BJ (cell line): ENCODE results near the gene ZNF841. TPM values are rescaled to one million over a fixed set of nuclear protein-coding genes. Genes with fewer than 3 reads are reported as not detected.

Source experiments
- CTCF ChIA-PET: fragments of 350-600 bp; formaldehyde crosslinking; extraction: SDS; loops from one replicate; lab custom pipeline; 2021; ENCODE audit warnings: antibody characterized with exemption, inconsistent platforms; lab: Yijun Ruan, JAX
- POLR2A ChIA-PET: fragments of 300-600 bp; sonication (Branson Sonifier 250); formaldehyde crosslinking; extraction: SDS; loops from one replicate; lab custom pipeline; 2021; ENCODE audit warnings: antibody characterized with exemption; lab: Charles Lee
- DNase-seq: peaks from one replicate; pipeline ENCODE4 v3.0.0-alpha.2; 2011; ENCODE audit warnings: low read depth
- H3K27me3 ChIP-seq: 2 replicates; pipeline ENCODE4 v1.6.0; 2011; ENCODE audit warnings: low read length; ENCODE audit not compliant: control insufficient read depth, insufficient read depth
- H3K36me3 ChIP-seq: 2 replicates; pipeline ENCODE4 v1.5.1; 2011; ENCODE audit warnings: low read length; ENCODE audit not compliant: control insufficient read depth, insufficient read depth
- H3K4me3 ChIP-seq: 2 replicates; pipeline ENCODE4 v1.5.1; 2011; ENCODE audit warnings: low read depth, mild to moderate bottlenecking, control low read depth, low read length
- polyA plus RNA-seq: library from polyadenylated mRNA; depleted of rRNA; stranded (reverse); fragments of >200 nt; gene quantifications from 2 replicates; pipeline ENCODE4 v1.2.3, GENCODE V29; 2011; rRNA removed
- small RNA-seq: library from RNA; depleted of rRNA; stranded (forward); fragments of <200 nt; gene quantifications from one replicate; pipeline ENCODE3, GENCODE V24; 2012; ENCODE audit warnings: low replicate concordance, low read depth; ENCODE audit not compliant: insufficient read length
- TF ChIP-seq, protein P1 (sequence below): IDR thresholded peaks from 2 replicates; pipeline ENCODE4 v1.5.1; 2011; ENCODE audit warnings: low read depth, mild to moderate bottlenecking, control low read depth, inconsistent platforms, low read length, moderate library complexity; ENCODE audit not compliant: insufficient read depth

Gene ZNF841
- polyA plus RNA-seq, 1 experiment, result 4.8 TPM

DNA sequence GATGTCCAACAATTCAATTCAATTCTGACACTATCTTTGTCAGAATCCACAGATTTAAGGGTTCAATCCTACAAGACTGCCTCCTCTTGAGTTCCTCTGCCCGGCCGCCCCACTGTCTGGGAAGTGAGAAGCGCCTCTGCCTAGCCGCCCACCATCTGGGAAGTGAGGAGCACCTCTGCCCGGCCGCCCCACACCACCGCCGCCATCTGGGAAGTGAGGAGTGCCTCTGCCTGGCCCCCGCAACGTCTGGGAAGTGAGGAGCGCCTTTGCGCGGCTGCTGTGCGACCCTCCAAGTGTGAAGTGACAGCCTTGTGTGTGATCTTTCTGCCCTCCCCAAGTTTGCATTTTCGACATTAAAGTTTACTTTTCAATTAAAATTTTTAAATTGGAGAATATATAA, 73.4 kb downstream of the ZNF841 start:
- ChIA-PET CTCF (no interaction called here), POLR2A (no interaction called here)
- Histone ChIP-seq H3K4me3 (no peak overlapping the region), H3K27me3 (no peaks in the 10 kb centered on the region), H3K36me3 (peaks cover 16% of the 10 kb centered on the region)
- DNase-seq, result no peak
- TF ChIP-seq, protein P1, sequence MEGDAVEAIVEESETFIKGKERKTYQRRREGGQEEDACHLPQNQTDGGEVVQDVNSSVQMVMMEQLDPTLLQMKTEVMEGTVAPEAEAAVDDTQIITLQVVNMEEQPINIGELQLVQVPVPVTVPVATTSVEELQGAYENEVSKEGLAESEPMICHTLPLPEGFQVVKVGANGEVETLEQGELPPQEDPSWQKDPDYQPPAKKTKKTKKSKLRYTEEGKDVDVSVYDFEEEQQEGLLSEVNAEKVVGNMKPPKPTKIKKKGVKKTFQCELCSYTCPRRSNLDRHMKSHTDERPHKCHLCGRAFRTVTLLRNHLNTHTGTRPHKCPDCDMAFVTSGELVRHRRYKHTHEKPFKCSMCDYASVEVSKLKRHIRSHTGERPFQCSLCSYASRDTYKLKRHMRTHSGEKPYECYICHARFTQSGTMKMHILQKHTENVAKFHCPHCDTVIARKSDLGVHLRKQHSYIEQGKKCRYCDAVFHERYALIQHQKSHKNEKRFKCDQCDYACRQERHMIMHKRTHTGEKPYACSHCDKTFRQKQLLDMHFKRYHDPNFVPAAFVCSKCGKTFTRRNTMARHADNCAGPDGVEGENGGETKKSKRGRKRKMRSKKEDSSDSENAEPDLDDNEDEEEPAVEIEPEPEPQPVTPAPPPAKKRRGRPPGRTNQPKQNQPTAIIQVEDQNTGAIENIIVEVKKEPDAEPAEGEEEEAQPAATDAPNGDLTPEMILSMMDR, result no peak

DNA sequence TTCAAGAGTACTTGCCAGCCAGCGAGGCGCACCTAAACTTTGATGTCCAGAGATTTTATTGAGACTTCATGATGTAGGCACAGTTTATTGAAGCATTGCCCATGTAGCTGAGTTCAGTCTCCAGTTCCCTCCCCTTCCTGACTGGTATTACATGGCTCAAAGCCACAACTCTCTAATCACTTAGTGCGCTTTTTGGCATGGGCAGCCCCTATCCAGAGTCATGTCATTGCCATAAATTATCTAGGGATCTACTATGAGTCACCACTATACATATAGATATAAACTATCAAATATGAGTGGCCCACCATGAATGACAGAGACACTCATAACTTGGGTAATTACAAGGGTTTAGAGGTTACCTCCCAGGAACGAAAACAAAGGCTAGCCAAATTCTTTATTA, 75.1 kb downstream of the ZNF841 start:
- Histone ChIP-seq H3K27me3 (no peaks in the 10 kb centered on the region), H3K36me3 (peaks cover 21% of the 10 kb centered on the region), H3K4me3 (no peak overlapping the region)
- no peak for DNase-seq
- TF ChIP-seq, protein P1, result no peak
- POLR2A ChIA-PET, result no interaction called here
- CTCF ChIA-PET, result interaction anchor here (0.7 kb wide), 1 partner anchor 105 kb away, joined by 3 read pairs; no protein-coding TSS in a partner anchor

Small RNAs within 50 kb of the gene (small RNA-seq; reads per million reads assigned to genes)
- gene RPL37P23, result not detected

Other genes starting within 250 kb of the ZNF841 start
- gene ZNF577, start 207.8 kb downstream of the ZNF841 start, polyA plus RNA-seq, result 4.6 and 8.3 TPM in 2 replicates
- gene ZNF649, start 190.7 kb downstream of the ZNF841 start, polyA plus RNA-seq, result 2.5 and 4.5 TPM in 2 replicates
- 5.1 and 6.6 TPM in 2 replicates for gene ZNF613, start 168.3 kb downstream of the ZNF841 start, polyA plus RNA-seq
- 5.5 and 8.0 TPM in 2 replicates for gene ZNF350, start 108.9 kb downstream of the ZNF841 start, polyA plus RNA-seq
- gene ZNF615, start 87.6 kb downstream of the ZNF841 start, polyA plus RNA-seq, result 3.8 and 6.2 TPM in 2 replicates
- 4.3 and 5.9 TPM in 2 replicates for gene ZNF614, start 67.4 kb downstream of the ZNF841 start, polyA plus RNA-seq
- 1.9 and 4.4 TPM in 2 replicates for gene ZNF432, start 46.9 kb downstream of the ZNF841 start, polyA plus RNA-seq
- 2.6 and 3.1 TPM in 2 replicates for gene ZNF616, start 44.2 kb upstream of the ZNF841 start, polyA plus RNA-seq
- 1.5 and 2.0 TPM in 2 replicates for gene ZNF836, start 75.9 kb upstream of the ZNF841 start, polyA plus RNA-seq
- 146 and 269 TPM in 2 replicates for gene PPP2R1A, start 94.3 kb upstream of the ZNF841 start, polyA plus RNA-seq
- 4.2 and 7.9 TPM in 2 replicates for gene ZNF766, start 173.8 kb upstream of the ZNF841 start, polyA plus RNA-seq
- gene ZNF480, start 201.4 kb upstream of the ZNF841 start, polyA plus RNA-seq, result 2.1 and 4.8 TPM in 2 replicates
- 1.4 and 1.7 TPM in 2 replicates for gene ZNF610, start 240.5 kb upstream of the ZNF841 start, polyA plus RNA-seq